ENCODE data around the gene RTN4R. TPM values are rescaled to one million over a fixed set of nuclear protein-coding genes. Genes with fewer than 3 reads are reported as not detected.

RTN4R gene
- total and polyA plus RNA-seq, 9 of the 15 experiments (the other 6 are each of a cell fraction or from before 2014, with no cell fraction given) = 0.04 to 2.8 (median 1.4) TPM; not detected in 3

DNA sequence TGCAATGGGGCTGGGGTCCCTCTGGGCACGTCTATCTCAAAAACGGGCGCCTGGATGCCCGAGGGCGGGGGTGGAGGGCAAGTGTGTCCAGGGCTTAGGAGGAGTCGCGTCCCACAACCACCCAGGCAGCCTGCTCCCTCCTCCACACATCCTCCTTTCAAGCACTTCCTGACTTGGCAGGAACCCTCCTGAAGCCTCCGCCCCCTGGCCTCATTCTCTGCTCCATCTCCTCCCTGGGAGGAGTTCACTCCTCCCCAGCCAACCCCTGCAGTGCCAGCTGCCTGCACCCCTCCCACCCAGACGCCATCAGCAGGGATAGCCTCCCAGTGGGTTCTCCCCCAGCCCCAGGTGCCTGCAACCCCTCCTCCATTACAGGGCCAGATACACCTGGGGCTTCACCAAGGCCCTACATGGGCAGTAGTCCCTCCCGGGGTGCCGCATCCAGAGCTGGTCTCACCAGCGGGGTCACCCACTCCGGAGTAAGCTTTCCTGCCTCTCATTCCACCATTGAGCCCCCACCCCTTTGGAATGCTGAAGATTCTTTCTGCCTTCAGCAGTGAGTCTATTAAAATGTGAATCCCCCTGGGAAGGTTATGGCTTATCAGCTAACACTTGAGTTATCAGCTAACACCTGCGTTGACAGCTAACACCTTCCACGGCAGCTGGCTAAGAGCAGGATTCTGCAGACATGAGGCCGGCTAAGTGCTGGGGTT lies 24.4 kb downstream of the RTN4R start (continued):
- no peak for TF ChIP-seq KDM4B (IDR thresholded peaks at IDR 0.05; ENCODE audit: borderline replicate concordance in 2 of 2, low read depth in 1 of 2)
- no peak for TF ChIP-seq NR2C1 (IDR thresholded peaks at IDR 0.05)
- TF ChIP-seq NR2C1 (tag; IDR thresholded peaks at IDR 0.05) = no peak
- TF ChIP-seq BRD9 (IDR thresholded peaks at IDR 0.05; ENCODE audit: low read depth, partially characterized antibody) = no peak
- no peak for TF ChIP-seq PCBP2 (IDR thresholded peaks at IDR 0.05; ENCODE audit: low read depth, low read length, poor library complexity, severe bottlenecking)
- TF ChIP-seq DIDO1 (tag; IDR thresholded peaks at IDR 0.05; ENCODE audit: low read depth) = no peak
- no peak for TF ChIP-seq POLR2H (tag; IDR thresholded peaks at IDR 0.05; ENCODE audit: low read depth)
- no peak for TF ChIP-seq IRF9 (tag; IDR thresholded peaks at IDR 0.05)
- TF ChIP-seq SREBF2 (CRISPR knock-in tag; IDR thresholded peaks at IDR 0.05) = no peak
- TF ChIP-seq SMARCB1 (IDR thresholded peaks at IDR 0.05; ENCODE audit: insufficient read length, low read depth) = no peak
- TF ChIP-seq ZBTB8A (IDR thresholded peaks at IDR 0.05; ENCODE audit: partially characterized antibody) = no peak
- TF ChIP-seq TBP (optimal IDR thresholded peaks at IDR 0.05; ENCODE audit: low read depth, low read length) = no peak
- TF ChIP-seq, protein P1, sequence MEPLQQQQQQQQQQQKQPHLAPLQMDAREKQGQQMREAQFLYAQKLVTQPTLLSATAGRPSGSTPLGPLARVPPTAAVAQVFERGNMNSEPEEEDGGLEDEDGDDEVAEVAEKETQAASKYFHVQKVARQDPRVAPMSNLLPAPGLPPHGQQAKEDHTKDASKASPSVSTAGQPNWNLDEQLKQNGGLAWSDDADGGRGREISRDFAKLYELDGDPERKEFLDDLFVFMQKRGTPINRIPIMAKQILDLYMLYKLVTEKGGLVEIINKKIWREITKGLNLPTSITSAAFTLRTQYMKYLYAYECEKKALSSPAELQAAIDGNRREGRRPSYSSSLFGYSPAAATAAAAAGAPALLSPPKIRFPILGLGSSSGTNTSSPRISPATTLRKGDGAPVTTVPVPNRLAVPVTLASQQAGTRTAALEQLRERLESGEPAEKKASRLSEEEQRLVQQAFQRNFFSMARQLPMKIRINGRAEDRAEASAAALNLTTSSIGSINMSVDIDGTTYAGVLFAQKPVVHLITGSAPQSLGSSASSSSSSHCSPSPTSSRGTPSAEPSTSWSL (CRISPR knock-in tag; IDR thresholded peaks at IDR 0.05; ENCODE audit: borderline replicate concordance) = no peak
- no peak for TF ChIP-seq ZNF507 (tag; conservative IDR thresholded peaks at IDR 0.05)
- TF ChIP-seq ZNF76 (CRISPR knock-in tag; IDR thresholded peaks at IDR 0.05; ENCODE audit: borderline replicate concordance) = no peak
- TF ChIP-seq KDM2B (CRISPR knock-in tag; IDR thresholded peaks at IDR 0.05) = no peak
- TF ChIP-seq POLR2G (IDR thresholded peaks at IDR 0.05; ENCODE audit: low read depth, low read length) = 0 out of 2 replicates have a peak, but pooled peaks have one; percentile 17
- no peak for TF ChIP-seq CAMTA2 (CRISPR knock-in tag; conservative IDR thresholded peaks at IDR 0.05)
- TF ChIP-seq NBN (IDR thresholded peaks at IDR 0.05; ENCODE audit: low read depth) = no peak
- peak; percentile 68 for TF ChIP-seq EGR1 (conservative IDR thresholded peaks at IDR 0.05)
- no peak for TF ChIP-seq FOXJ3 (CRISPR knock-in tag; IDR thresholded peaks at IDR 0.05)
- no peak for TF ChIP-seq EWSR1 (IDR thresholded peaks at IDR 0.05; ENCODE audit: borderline replicate concordance, low read depth, partially characterized antibody)
- no peak for TF ChIP-seq GTF2F1 (IDR thresholded peaks at IDR 0.05; ENCODE audit: low read depth, low read length)
- TF ChIP-seq, protein P2, sequence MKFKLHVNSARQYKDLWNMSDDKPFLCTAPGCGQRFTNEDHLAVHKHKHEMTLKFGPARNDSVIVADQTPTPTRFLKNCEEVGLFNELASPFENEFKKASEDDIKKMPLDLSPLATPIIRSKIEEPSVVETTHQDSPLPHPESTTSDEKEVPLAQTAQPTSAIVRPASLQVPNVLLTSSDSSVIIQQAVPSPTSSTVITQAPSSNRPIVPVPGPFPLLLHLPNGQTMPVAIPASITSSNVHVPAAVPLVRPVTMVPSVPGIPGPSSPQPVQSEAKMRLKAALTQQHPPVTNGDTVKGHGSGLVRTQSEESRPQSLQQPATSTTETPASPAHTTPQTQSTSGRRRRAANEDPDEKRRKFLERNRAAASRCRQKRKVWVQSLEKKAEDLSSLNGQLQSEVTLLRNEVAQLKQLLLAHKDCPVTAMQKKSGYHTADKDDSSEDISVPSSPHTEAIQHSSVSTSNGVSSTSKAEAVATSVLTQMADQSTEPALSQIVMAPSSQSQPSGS (CRISPR knock-in tag; IDR thresholded peaks at IDR 0.05) = no peak
- TF ChIP-seq, protein P3, sequence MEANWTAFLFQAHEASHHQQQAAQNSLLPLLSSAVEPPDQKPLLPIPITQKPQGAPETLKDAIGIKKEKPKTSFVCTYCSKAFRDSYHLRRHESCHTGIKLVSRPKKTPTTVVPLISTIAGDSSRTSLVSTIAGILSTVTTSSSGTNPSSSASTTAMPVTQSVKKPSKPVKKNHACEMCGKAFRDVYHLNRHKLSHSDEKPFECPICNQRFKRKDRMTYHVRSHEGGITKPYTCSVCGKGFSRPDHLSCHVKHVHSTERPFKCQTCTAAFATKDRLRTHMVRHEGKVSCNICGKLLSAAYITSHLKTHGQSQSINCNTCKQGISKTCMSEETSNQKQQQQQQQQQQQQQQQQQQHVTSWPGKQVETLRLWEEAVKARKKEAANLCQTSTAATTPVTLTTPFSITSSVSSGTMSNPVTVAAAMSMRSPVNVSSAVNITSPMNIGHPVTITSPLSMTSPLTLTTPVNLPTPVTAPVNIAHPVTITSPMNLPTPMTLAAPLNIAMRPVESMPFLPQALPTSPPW (CRISPR knock-in tag; IDR thresholded peaks at IDR 0.05) = peak; percentile 61

Measured in K562 (cell line).